Measurements from ENCODE around the gene CDADC1. TPM values are rescaled to one million over a fixed set of nuclear protein-coding genes. Genes with fewer than 3 reads are reported as not detected.

Gene CDADC1
- total and polyA plus RNA-seq, 10 of the 15 experiments (the other 5 are each of a cell fraction or from before 2014, with no cell fraction given) = 2.6 to 7.3 (median 5.2) TPM

GRCh38 chr13:49220856-49221589 is 26.7 kb upstream of the CDADC1 start:
- intact Hi-C loops (cut with micrococcal nuclease; ENCODE audit: unreplicated experiment) = no loop called here
- H3K4me3 ChIP-seq = no peak overlapping the region
- H4K20me1 ChIP-seq (ENCODE audit: control insufficient read depth, insufficient read depth) = no peaks in the 10 kb centered on the region
- ChIA-PET SMC1A (ENCODE audit: uncharacterized antibody, unreplicated experiment) (no interaction called here), RAD21 (ENCODE audit: unreplicated experiment) (no interaction called here), POLR2A (no interaction called here), CTCF (no interaction called here)
- 44% methylated on average over 65 of the region's 73 CpGs for WGBS (ENCODE audit: insufficient coverage, insufficient replicate concordance, low lambda C conversion rate, missing lambda C conversion rate)
- H3K4me2 ChIP-seq (ENCODE audit: control insufficient read depth, insufficient read depth) = no peak overlapping the region
- H2AFZ ChIP-seq (ENCODE audit: control insufficient read depth, low read depth, low read length) = no peak overlapping the region
- FAIRE-seq = no peak
- DNase-seq (ENCODE audit: low read depth, low spot score) = no peak
- no peaks in the 10 kb centered on the region for H3K4me1 ChIP-seq (ENCODE audit: control insufficient read depth, insufficient read depth, low read length)
- H3K9ac ChIP-seq (ENCODE audit: control insufficient read depth, insufficient read depth, low read length) = no peak overlapping the region
- H3K36me3 ChIP-seq (ENCODE audit: control insufficient read depth in 2 of 2, insufficient read depth in 2 of 2, low read length in 1 of 2) = no peaks in the 10 kb centered on the region
- no peak for TF ChIP-seq SRF (IDR thresholded peaks at IDR 0.05; ENCODE audit: low read depth in 2 of 2, low read length in 2 of 2)
- TF ChIP-seq ZBTB33 (IDR thresholded peaks at IDR 0.05) = no peak
- TF ChIP-seq ZBTB4 (CRISPR knock-in tag; IDR thresholded peaks at IDR 0.05) = no peak
- no peak for TF ChIP-seq MXI1 (IDR thresholded peaks at IDR 0.05; ENCODE audit: low read depth, low read length)
- TF ChIP-seq ZNF274 (IDR thresholded peaks at IDR 0.05; ENCODE audit: insufficient read depth, insufficient read length) = no peak
- TF ChIP-seq MLLT1 (IDR thresholded peaks at IDR 0.05) = no peak
- H3K27me3 ChIP-seq (replicated peaks in 1 of 2; ENCODE audit: control insufficient read depth in 2 of 2, insufficient read depth in 2 of 2, low read length in 1 of 2) = peaks cover 0 to 5% of the 10 kb centered on the region in 2 experiments; a peak in 3 of 4 replicates
- no peak overlapping the region for H3K27ac ChIP-seq (ENCODE audit: control insufficient read depth, insufficient read depth)
- in situ Hi-C loops (cut with MboI) = no loop called here
- no TSS peak for BruUV-seq (replicated peaks)
- no peaks in the 10 kb centered on the region; the same call in 2 of the 3 replicates for H3K9me3 ChIP-seq (replicated peaks; ENCODE audit: control insufficient read depth, insufficient read depth, low read length)
- no peak; the same call in 2 of the 3 replicates for ATAC-seq
- H3K79me2 ChIP-seq (ENCODE audit: control insufficient read depth, insufficient read depth, low read length) = no peaks in the 10 kb centered on the region

Measured in GM12878 (cell line).